DMS 273 treated with DMSO at 0.1 percent for 48 hours (cell line): ENCODE measurements around the gene COL4A1.

ENCODE experiments used
- DNase-seq: peaks from one replicate; lab custom pipeline; 2025; lab: John Stamatoyannopoulos, UW

Gene COL4A1

GRCh38 chr13:110293037-110293436, 13.9 kb downstream of the COL4A1 start:
- no peak for DNase-seq

- no peak for DNase-seq
These were observed 15.7 kb downstream of the COL4A1 start for GRCh38 chr13:110291286-110291685.

DNA sequence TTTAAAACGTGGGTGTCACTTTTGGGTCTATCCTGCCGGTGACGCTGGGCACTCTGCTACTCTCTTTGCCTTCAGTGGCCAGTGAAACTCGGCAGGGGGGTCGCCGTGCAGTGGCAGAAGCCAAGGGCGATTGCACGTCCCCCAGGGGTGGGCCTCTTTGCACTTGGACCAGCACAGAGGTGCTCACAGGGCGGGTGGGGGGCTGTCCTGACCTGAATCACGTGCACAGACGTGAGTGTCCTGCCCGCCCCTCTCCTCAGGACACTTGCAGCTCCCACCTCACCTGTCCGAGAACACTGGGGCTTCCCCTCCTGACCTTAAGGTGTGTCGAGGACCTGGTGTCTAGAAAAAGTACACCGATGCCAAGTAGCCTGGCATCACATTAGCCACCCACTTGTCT, 16.1 kb downstream of the COL4A1 start:
- DNase-seq = no peak

DNA sequence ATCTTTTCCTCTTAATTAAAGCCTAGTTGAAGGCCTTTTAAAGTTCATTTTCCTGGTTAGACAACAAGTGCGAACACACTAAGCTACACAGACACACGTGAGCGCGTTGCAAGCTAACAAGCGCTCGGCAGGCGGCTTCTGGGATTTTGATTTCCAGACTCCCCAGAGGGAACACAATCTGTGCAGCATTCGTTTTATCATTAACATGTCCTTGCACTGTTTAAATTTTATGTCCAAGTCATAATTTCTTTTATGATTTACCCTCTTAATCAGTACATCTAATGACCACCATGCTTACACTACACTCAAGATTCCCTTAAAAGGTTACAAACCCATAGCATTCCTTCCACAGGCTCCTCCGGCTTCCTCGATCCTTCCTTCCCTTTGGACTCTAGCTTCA, 16.8 kb downstream of the COL4A1 start:
- DNase-seq = no peak

DNA sequence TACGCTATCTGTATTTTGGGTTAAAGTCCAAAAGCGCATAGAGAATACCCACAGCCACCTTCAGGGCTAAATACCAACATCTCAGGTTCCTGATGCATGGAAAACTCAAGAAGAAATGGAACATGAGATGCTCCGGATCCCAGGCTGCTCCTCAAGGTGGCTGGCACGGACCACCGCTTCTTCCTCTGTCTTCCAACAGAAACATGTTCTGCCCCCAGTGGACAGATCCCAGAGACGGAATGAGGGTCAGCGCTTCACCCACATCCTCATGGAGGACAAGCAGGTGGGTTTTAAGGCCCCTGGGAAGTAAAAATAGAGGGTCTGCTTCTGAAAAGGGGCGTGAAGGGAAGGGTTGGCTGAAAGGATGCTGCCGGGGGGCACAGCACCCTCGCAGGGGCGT, 17.3 kb downstream of the COL4A1 start:
- no peak for DNase-seq

- DNase-seq = no peak
These were observed 17.8 kb downstream of the COL4A1 start for GRCh38 chr13:110289174-110289573.

- no peak for DNase-seq
These were observed 19.8 kb downstream of the COL4A1 start for GRCh38 chr13:110286833-110287819.

GRCh38 chr13:110285991-110286832, 20.7 kb downstream of the COL4A1 start:
- DNase-seq = no peak

DNA sequence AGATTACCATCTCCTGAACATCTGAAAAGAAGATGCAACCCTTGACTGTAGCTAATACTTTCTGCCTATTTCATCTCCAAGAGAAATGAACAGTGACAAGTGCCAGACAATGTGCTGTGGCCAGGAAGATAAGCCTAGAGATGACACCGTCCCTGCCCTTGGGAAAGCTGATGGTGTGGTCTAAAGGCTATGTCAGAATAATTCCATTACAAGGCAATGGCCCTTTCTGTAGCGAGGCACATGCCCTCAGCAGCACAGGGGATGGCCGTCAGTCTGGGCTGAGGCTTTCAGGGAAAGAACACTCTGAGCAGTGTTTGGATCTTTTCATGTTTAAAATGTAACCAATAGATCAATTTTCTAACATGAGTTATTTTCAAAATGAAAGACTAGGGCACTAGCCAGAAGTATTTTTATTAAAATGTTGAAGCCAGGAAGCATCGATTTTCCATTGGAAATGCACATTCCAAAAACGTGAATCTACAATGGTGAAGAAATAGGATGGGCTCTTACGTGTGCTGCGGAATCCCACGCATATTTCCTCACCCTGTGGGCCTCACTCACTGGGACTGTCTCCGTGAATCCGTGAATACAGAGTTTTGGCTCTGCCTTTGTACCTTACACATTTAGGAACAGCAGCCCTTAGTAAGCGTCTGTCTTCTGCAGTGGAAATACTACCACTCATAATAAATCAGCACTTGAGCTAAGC, 22.0 kb downstream of the COL4A1 start:
- DNase-seq = no peak

- no peak for DNase-seq
These were observed 23.0 kb downstream of the COL4A1 start for GRCh38 chr13:110283736-110284517.

DNA sequence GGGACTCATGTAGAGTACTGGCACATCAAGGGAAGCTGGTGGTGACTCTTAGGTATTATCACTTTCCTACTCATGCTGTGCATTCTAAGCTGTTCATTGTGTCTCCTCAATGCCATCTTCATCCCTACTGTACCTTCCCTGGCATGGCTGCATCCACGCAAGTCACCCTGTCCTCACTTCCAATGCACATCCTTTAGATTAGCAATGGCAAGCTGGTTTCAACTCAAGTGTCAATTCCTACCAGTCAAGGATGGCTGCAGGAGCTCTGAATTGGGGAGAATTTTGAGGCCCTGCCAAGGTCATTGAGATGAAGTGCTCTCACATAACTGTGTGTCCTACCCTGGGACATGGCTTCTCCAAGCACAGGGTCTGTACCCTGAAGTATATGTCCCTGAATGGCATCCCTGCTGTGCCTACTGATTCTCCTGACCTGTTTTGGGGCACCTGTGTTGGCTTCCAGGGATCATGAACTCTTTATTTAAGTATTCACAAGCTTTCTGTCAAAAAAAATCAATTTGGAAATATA, 24.6 kb downstream of the COL4A1 start:
- no peak for DNase-seq

DNA sequence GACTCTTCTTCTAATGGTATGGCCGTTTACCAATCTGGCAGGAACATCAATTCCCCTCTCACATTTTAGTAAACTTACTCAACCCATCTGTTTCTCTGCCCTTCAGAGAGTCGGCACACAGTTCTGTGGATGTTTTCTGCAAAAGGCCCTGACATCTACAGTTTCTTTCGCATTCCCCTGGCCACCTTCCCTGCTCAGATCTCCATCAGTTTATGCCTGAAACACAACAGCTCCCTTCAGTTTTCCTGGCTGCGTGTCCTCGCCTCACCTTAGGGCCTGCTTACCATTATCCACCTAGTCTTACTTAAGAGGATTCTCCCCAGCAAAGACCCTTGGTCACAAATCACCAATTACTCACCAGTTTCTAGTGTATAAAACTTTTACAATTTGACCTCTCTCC, 25.2 kb downstream of the COL4A1 start:
- DNase-seq = no peak

GRCh38 chr13:110280985-110281688, 25.8 kb downstream of the COL4A1 start:
- no peak for DNase-seq

DNA sequence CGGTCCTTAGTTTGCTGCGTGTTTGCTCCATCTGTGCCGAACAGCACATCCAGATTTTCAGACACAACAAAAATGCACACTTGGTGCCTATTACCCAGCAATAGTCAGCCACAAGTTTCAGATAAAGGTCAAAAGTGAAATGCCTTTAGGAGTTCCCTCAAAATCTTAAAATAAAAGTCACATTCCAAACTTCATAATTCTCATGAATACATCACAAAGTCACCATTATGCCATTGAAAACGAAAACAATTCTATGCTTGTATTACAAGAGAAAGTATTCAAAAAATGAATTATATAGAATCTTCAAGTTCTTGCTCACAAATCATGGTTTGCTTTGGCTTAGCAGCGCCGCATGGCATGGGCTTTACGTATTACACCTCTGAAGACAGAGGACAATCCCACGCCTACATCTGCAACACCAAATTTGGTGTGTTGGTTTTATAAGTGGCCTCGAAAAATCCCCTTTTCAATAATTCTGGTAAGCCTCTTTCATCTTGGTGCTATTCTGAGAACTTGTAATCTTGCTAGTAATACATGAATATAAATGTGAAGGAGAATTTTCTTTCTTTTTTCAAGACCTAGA, 26.6 kb downstream of the COL4A1 start:
- DNase-seq = no peak

- no peak for DNase-seq
These were observed 27.3 kb downstream of the COL4A1 start for GRCh38 chr13:110279684-110280083.

GRCh38 chr13:110278859-110279258, 28.1 kb downstream of the COL4A1 start:
- DNase-seq = no peak

GRCh38 chr13:110277357-110277975, 29.5 kb downstream of the COL4A1 start:
- DNase-seq = no peak

DNA sequence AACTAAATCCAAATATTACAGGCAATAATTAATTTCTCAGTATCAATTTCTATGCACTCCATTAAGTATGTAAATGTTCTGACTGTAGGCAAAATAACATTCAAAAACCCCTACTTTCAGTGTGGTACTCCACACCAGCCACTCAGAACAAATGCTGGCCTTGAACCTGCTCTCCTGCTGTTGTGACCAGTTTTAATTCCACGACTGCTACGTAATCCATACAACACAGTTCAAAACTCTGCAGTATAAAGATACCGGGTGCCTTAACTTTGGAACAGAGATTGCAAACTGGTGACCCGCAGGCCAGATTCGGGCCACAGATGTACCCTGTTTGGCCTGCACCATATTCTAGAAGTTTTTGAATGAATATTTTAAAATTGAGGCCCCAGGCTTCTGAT, 30.4 kb downstream of the COL4A1 start:
- DNase-seq = no peak

DNA sequence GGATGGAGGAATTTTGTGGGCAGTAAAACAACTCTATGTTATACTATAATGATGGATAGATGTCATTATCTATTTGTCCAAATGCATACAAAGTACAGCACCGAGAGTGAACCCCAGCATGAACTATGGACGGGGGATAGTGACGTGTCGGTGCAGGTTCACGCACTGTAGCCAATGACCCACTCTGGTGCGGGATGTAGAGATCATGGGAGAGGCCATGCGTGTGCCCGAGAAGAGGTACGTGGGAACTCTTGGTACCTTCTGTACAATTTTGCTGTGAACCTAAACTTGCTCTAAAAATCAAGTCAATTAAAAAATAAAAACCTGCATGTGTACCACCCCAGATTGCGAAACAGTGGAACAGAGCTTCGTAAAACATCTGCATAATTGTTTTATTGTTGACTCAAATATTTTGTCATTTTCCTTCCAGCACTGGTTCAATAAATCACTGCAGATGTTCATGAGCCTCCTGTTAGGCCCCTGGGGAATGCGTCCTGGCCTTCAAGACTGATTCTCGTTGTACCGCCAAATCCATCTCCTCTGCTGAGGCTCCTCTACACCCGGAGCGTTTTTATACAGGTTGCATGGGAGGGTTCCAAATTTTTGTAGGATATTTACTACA, 30.9 kb downstream of the COL4A1 start:
- no peak for DNase-seq
